ENCODE data around the gene DIP2C.

DNA sequence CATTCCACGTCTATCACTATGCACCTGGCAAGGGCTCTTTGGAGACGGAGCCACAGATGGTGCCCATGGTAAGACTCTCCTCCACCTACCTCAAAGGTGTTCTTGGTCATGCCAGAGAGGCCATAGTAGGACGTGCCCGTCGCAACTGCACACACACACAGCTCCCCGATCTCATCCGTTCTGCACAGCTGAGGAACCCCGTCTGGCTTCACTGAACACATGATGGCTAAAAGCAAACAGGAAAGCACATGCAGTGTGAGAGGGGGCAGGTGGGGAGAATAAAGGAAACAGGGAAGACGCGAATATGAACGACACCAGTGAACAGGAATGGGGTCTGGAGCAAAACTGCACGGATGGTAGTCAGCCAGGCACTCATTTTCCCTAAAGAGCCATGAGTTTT is 323.3 kb downstream of the DIP2C start:
- TF ChIP-seq CTCF (IDR thresholded peaks at IDR 0.05) (no peak), EZH2 (IDR thresholded peaks at IDR 0.05; ENCODE audit: borderline replicate concordance, insufficient read depth, low read depth, low read length, poor library complexity, severe bottlenecking) (no peak)
